Measurements from ENCODE around the gene KLRC4. TPM values are rescaled to one million over a fixed set of nuclear protein-coding genes. Genes with fewer than 3 reads are reported as not detected.

Gene KLRC4
- total and polyA plus RNA-seq, 10 of the 15 experiments (the other 5 are each of a cell fraction or from before 2014, with no cell fraction given): 0.07 to 0.34 TPM; not detected in 8

DNA sequence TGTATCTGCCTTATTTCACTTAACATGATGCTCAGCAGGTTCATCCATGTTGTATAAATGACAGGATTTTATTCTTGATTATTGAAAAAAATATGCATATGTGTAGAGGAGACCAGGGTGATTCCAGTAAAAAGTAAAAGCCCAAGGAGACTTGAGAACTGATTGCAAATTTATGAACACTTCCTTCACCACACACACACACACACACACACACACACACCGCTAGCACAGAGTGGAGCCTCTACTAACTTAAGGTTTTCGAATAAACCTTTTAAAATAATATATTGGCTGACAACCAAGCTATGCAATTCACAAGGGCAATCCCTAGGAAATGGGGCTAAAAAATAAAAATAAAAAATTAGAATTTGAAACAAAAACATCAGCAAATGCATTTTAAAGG is 11.4 kb downstream of the KLRC4 start:
- CTCF ChIA-PET: interaction anchor here (1.8 kb wide), 1 partner anchor 13 kb away, joined by 7 read pairs; no protein-coding TSS in a partner anchor

More for the DNA sequence above, 11.4 kb downstream of the KLRC4 start:
- no peak for ATAC-seq
- H3K36me3 ChIP-seq (ENCODE audit: control insufficient read depth in 2 of 2, insufficient read depth in 2 of 2, low read length in 1 of 2): no peaks in the 10 kb centered on the region
- H3K4me3 ChIP-seq: no peak overlapping the region
- no peak for FAIRE-seq
- no peaks in the 10 kb centered on the region for H3K79me2 ChIP-seq (ENCODE audit: control insufficient read depth, insufficient read depth, low read length)
- no peak overlapping the region for H3K4me2 ChIP-seq (ENCODE audit: control insufficient read depth, insufficient read depth)
- no peak overlapping the region for H3K27ac ChIP-seq (ENCODE audit: control insufficient read depth, insufficient read depth)
- SMC1A ChIA-PET (ENCODE audit: uncharacterized antibody, unreplicated experiment): interaction anchor here (0.7 to 1.1 kb wide), 2 partner anchors 11 to 13 kb away, joined by 3 to 4 read pairs; partner anchors contain the start of gene KLRC4
- H2AFZ ChIP-seq (ENCODE audit: control insufficient read depth, low read depth, low read length): no peak overlapping the region
- TF ChIP-seq, protein P1, sequence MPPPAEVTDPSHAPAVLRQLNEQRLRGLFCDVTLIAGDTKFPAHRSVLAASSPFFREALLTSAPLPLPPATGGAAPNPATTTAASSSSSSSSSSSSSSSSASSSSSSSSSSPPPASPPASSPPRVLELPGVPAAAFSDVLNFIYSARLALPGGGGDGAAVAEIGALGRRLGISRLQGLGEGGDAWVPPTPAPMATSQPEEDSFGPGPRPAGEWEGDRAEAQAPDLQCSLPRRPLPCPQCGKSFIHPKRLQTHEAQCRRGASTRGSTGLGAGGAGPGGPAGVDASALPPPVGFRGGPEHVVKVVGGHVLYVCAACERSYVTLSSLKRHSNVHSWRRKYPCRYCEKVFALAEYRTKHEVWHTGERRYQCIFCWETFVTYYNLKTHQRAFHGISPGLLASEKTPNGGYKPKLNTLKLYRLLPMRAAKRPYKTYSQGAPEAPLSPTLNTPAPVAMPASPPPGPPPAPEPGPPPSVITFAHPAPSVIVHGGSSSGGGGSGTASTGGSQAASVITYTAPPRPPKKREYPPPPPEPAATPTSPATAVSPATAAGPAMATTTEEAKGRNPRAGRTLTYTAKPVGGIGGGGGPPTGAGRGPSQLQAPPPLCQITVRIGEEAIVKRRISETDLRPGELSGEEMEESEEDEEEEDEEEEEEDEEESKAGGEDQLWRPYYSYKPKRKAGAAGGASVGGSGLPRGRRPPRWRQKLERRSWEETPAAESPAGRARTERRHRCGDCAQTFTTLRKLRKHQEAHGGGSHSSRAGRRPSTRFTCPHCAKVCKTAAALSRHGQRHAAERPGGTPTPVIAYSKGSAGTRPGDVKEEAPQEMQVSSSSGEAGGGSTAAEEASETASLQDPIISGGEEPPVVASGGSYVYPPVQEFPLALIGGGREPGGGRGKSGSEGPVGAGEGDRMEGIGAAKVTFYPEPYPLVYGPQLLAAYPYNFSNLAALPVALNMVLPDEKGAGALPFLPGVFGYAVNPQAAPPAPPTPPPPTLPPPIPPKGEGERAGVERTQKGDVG (CRISPR knock-in tag; IDR thresholded peaks at IDR 0.05): no peak
- no peak for TF ChIP-seq FOXM1 (IDR thresholded peaks at IDR 0.05; ENCODE audit: low read depth, low read length)
- TF ChIP-seq ZZZ3 (IDR thresholded peaks at IDR 0.05; ENCODE audit: control insufficient read depth, insufficient read length, low read depth): no peak
- TF ChIP-seq TAF1 (IDR thresholded peaks at IDR 0.05; ENCODE audit: borderline replicate concordance, low read depth, low read length): no peak
- no peak for TF ChIP-seq ZNF207 (IDR thresholded peaks at IDR 0.05; ENCODE audit: borderline replicate concordance)
- TF ChIP-seq, protein P2, sequence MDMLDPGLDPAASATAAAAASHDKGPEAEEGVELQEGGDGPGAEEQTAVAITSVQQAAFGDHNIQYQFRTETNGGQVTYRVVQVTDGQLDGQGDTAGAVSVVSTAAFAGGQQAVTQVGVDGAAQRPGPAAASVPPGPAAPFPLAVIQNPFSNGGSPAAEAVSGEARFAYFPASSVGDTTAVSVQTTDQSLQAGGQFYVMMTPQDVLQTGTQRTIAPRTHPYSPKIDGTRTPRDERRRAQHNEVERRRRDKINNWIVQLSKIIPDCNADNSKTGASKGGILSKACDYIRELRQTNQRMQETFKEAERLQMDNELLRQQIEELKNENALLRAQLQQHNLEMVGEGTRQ (IDR thresholded peaks at IDR 0.05; ENCODE audit: borderline replicate concordance, low read depth, low read length): no peak
- no peak for TF ChIP-seq ETV6 (conservative IDR thresholded peaks at IDR 0.05 in 1 of 2, IDR thresholded peaks at IDR 0.05 in 1 of 2; ENCODE audit: borderline replicate concordance in 1 of 2, low read depth in 1 of 2)
- TF ChIP-seq HDAC6 (IDR thresholded peaks at IDR 0.05; ENCODE audit: unreplicated experiment): no peak
- TF ChIP-seq SREBF1 (IDR thresholded peaks at IDR 0.05; ENCODE audit: low read length): no peak
- TF ChIP-seq SUZ12 (IDR thresholded peaks at IDR 0.05; ENCODE audit: unreplicated experiment): no peak
- no peak for TF ChIP-seq PRDM15 (CRISPR knock-in tag; IDR thresholded peaks at IDR 0.05)
- TF ChIP-seq KLF5 (IDR thresholded peaks at IDR 0.05; ENCODE audit: partially characterized antibody): no peak
- TF ChIP-seq NBN (IDR thresholded peaks at IDR 0.05): no peak
- TF ChIP-seq TCF12 (IDR thresholded peaks at IDR 0.05; ENCODE audit: low read depth, low read length): no peak
- no peak for TF ChIP-seq KDM1A (IDR thresholded peaks at IDR 0.05; ENCODE audit: borderline replicate concordance)
- TF ChIP-seq BMI1 (IDR thresholded peaks at IDR 0.05; ENCODE audit: borderline replicate concordance): no peak
- no peak for TF ChIP-seq HDAC2 (IDR thresholded peaks at IDR 0.05)
- H3K27me3 ChIP-seq (replicated peaks in 1 of 2; ENCODE audit: control insufficient read depth in 2 of 2, insufficient read depth in 2 of 2, low read length in 1 of 2): no peaks in the 10 kb centered on the region
- intact Hi-C loops (cut with micrococcal nuclease; ENCODE audit: unreplicated experiment): loop anchor here (10.0 kb wide), 1 partner anchor 277 kb away; the partner anchor contains the start of gene STYK1
- POLR2A ChIA-PET: no interaction called here
- H3K4me1 ChIP-seq (ENCODE audit: control insufficient read depth, insufficient read depth, low read length): peaks cover 9% of the 10 kb centered on the region; the same call in 1 of the 2 replicates
- no TSS peak for BruUV-seq (replicated peaks)
- H3K9ac ChIP-seq (ENCODE audit: control insufficient read depth, insufficient read depth, low read length): no peak overlapping the region
- WGBS (ENCODE audit: insufficient coverage, insufficient replicate concordance, low lambda C conversion rate, missing lambda C conversion rate): 68% methylated on average over 2 of the region's 2 CpGs
- RAD21 ChIA-PET (ENCODE audit: unreplicated experiment): no interaction called here
- no peaks in the 10 kb centered on the region; the same call in 2 of the 3 replicates for H3K9me3 ChIP-seq (replicated peaks; ENCODE audit: control insufficient read depth, insufficient read depth, low read length)
- no peak for DNase-seq (ENCODE audit: low read depth, low spot score)
- no peaks in the 10 kb centered on the region for H4K20me1 ChIP-seq (ENCODE audit: control insufficient read depth, insufficient read depth)
- in situ Hi-C loops (cut with MboI): no loop called here
